Skin of body (tissue), 2 donors: Measurements from ENCODE around the gene MYO7B. TPM values are rescaled to one million over a fixed set of nuclear protein-coding genes. Genes with fewer than 3 reads are reported as not detected.

ENCODE experiments used
- DNase-seq: peaks from one replicate; lab custom pipeline; 2025; lab: John Stamatoyannopoulos, UW
- total RNA-seq: library from RNA; depleted of rRNA; stranded (reverse); fragments of >200 nt; gene quantifications from one replicate; pipeline ENCODE4 v1.2.3, GENCODE V29; 2014

Gene MYO7B
- total RNA-seq, 1 donor from 2014 or later, result 0.49 TPM

DNA sequence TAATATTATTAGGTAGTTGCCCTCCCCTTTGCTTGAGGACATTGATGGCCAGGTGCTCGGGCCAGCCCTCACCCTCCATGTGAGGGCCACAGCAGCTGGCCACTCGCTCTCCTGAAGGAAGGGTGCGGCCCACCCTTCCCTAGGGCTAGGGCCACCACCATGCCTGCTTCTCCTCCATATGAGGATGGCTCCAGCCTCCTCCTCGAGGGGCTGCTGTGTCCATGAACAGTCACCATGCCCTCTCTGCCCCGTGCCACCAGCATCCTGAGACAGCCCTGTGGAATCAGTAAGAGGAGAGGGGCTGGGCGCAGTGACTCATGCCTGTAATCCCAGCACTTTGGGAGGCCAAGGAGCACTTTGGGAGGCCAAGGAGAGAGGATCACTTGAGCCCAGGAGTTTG is 112.8 kb downstream of the MYO7B start:
- no peak for DNase-seq

DNA sequence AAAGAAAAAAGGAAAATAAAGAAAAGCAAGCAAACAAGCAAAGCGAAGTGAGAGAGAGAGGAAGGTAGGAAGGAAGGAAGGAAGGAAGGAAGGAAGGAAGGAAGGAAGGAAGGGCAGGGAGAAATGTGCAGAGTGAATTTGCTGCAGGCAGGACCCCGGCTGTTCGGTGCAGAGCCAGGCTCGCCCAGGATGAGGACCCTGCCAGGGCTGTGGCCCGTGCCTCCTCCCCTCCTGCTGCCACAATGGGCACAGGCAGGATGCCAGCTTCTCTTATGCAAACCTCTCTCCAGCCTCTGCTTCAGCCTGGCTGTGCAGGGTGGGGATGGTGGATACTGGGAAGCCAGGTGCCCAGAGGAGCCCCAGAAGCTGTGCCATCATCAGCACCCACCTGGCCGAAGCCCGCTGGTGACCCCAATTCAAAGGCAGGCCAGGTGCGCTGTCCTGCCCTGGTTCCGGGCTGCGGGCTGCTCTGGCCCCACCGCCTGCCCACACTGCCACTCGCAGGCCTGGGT is 113.7 kb downstream of the MYO7B start:
- DNase-seq, result no peak

- no peak for DNase-seq
Observed at GRCh38 chr2:127649684-127650040, 114.2 kb downstream of the MYO7B start.

- DNase-seq, result no peak
Observed at GRCh38 chr2:127650041-127650784, 114.7 kb downstream of the MYO7B start.

- no peak for DNase-seq
Observed at GRCh38 chr2:127650785-127651380, 115.4 kb downstream of the MYO7B start.

- DNase-seq, result no peak
Observed at GRCh38 chr2:127651381-127651809, 115.9 kb downstream of the MYO7B start.

GRCh38 chr2:127651971-127652550 is 116.6 kb downstream of the MYO7B start:
- DNase-seq, result no peak

DNA sequence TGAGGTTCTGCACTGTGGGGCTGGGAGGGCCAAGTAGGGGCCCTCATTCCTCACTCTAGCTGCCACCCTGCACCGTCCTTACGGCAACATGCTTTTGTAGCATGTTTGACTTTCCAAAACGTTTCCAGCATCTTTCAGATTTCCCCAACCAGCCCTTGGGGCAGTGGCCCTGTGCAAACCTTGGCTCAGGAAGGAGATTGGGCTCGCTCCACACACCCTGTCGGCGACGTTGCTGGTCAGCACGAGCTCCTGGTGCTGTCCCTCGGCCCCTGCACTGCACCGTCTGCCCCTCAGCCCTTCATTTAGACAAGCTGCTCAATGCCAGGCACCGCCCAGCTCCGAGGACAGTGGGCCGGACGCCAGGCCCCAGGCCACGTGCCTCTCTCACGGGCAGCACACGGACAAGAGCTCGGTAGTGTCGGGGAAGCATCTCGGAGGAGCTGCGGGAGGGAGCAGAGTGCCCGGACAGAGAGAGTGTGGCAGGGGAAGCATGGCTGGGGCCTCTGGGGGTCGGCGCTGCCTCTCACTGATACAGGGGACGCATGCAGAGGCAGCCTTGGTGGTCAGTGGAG is 117.4 kb downstream of the MYO7B start:
- DNase-seq, result no peak

GRCh38 chr2:127653421-127654083 is 118.1 kb downstream of the MYO7B start:
- no peak for DNase-seq

- no peak for DNase-seq
Observed at GRCh38 chr2:127654084-127654837, 118.8 kb downstream of the MYO7B start.

DNA sequence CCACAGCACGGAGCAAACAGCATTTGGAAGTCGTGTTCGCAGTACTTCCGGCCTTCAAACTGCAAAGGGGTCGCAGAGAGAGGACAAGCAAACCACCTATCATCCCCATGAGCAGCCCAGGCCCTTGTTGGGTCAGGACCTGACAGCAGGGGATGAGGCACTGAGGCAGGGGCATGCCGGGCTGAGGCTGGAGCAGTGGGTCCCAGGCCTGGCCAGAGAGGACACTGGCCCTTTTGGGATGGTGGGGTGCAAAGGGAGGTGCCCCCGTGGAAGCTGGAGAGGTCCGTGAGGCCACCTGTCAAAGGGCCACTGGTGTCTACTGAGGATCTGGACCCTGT is 119.3 kb downstream of the MYO7B start:
- DNase-seq, result no peak

GRCh38 chr2:127655209-127656073 is 120.0 kb downstream of the MYO7B start:
- DNase-seq, result no peak

DNA sequence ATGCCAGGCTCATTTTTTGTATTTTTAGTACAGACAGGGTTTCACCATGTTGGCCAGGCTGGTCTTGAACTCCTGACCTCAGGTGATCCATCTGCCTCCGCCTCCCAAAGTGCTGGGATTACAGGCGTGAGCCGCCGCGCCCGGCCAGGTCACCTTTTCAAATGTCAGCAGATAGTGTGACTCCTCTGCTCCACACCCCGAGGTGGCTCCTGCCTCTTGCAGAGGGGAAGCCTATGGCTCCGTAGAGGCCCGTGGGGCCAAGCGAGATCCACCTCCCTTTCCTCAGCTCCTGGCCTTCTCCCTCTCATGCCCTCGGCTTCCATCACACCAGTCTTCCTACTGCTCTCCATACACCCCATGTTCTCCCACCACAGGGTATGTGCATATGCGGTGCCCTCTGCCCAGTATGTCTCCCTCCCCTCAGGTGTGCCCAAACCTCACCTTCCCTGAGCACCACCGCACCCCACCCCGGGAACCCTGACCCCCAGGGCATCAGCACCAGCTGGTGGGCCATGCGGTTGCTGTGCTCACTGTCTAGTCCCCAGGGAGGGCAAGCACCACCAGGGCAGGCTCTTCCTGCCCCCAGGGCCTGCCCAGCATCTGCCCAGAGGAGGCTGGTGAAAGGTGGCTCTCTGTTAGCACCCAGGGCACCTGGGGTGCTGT is 121.2 kb downstream of the MYO7B start:
- no peak for DNase-seq

DNA sequence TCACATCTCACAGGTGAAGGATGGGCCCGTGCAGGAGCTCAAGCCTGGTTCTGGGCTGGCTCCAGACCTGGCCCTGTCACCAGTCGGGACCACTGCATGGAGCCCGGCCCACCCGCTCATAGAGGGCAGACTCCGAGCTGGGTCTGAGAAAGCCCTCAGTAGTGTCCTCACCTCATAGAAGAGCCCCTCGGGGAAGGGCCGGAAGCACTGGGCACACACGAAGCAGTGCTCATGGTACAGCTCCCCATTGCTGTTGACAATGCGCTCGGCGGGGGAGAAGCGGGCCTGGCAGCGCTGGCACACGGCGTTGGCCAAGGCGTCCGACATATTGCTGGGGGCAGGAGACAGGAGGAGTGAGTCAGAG is 121.7 kb downstream of the MYO7B start:
- no peak for DNase-seq

DNA sequence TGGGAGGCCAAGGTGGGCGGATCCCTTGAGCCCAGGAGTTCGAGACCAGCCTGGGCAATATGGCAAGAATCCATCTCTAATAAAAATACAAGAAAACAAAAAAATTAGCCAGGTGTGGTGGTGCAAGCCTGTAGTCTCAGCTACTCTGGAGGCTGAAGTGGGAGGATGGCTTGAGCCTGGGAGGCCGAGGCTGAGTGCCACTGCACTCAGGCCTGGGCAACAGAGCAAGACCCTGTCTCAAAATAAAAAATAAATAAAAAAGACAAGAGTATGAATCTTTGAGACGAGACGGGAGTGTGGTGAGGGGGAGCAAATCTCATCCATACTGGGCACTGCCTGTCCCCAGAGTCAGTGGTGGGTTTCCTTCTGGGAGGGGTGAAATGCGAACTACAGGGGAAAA is 122.7 kb downstream of the MYO7B start:
- no peak for DNase-seq

DNA sequence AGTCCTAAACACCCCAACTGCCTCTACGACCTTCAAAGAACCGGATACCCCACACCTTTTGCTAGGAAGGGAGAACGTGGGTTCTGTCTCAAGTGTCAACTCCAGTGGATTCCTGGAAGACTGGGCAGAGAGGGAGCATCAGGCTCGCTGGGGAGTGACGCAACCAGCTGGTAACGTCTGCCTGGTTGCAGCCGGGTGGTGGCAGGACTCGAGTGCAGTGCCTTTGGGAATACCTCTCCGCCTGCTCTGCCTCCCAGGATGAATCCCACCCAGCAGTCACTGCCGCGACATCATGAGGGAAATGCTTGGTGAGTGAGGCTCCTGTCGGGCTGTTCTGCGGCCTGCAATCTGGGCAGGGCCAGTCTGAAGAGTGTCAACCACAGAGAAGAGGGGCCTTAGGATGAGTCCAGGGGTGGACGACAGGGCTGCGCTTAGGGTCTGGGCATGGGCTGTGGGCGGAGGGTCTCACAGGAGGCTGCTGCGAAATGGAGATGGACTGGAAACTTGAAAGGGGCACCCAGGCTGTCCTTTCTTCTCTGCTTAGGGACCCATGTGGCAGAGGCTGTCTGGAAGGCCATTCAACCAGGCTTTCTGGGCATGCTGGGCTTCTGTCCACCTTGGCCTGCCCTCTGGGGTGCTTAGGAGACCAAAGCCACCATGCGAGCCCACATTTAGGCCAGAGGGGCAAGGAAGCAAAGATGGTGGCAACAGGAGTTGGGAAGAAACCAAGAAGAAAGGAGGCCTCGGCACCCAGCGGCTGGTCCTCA is 123.3 kb downstream of the MYO7B start:
- DNase-seq, result no peak

DNA sequence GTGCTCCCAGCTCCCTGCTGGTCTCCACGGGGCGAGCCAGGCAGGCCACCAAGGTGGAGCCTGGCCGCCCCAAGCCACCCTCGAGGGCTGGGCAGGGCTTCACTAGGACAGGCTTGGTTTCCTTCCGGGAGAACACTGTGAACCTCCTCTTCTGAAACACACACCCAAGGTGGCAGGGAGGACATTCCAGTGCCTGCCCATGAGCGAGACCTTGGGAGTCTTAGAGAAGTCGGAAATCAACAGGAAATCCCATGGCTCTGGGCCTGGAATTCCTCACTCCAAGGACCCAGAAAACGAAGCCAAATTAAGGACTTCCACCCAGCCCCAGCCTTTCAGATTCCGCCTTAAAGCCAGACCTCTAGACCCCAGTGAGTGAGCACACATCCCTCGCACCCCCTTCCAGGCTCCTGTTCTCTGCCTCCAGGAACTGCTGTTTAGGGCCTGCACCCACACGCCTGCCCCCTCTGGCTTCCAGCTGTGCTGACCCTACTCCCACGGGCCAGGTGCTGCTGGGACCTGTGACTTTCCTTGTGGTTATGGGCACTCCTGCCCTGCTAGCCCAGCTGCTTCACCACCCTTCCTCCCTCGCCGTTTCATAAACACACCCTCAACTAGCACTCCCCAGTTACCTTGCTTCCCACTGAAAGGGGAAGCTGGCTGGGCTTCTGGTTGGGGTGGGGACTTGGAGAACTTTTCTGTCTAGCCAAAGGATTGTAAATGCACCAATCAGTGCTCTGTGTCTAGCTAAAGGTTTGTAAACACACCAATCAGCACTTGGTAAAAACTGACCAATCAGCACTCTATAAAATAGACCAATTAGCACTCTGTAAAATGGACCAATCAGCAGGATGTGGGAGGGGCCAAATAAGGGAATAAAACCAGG is 124.2 kb downstream of the MYO7B start:
- no peak for DNase-seq

GRCh38 chr2:127660291-127660578 is 124.8 kb downstream of the MYO7B start:
- DNase-seq, result no peak
